DND-41 (cell line): ENCODE measurements around the gene ROBO2.

Experiments
- CTCF ChIP-seq: IDR thresholded peaks from 2 replicates; pipeline ENCODE4 v1.5.1; 2012; ENCODE audit warnings: borderline replicate concordance, low read length, moderate library complexity, mild to moderate bottlenecking; ENCODE audit not compliant: poor library complexity, severe bottlenecking; ENCODE audit errors: extremely low read depth
- EZH2 ChIP-seq: IDR thresholded peaks from 3 replicates; pipeline ENCODE4 v1.6.1; 2012; ENCODE audit warnings: borderline replicate concordance, low read depth, mild to moderate bottlenecking, moderate library complexity, low read length, inconsistent platforms; ENCODE audit not compliant: severe bottlenecking

- TF ChIP-seq CTCF (no peak), EZH2 (no peak)
Measured at GRCh38 chr3:77563012-77563411, 523.1 kb downstream of the ROBO2 start.
